Activated CD4-positive, alpha-beta T cell treated with anti-CD3 and anti-CD28 coated beads for 48 hours (primary cell): ENCODE results near the gene LEO1.
"Not testable (repeated sequence)": the region's sequence is repeated elsewhere in the genome, so short reads cannot be mapped to it uniquely, and the experiment has no call there.

Experiments used
- DNase-seq: peaks from one replicate; pipeline ENCODE4 v3.0.0-alpha.2; 2020

LEO1 gene

GRCh38 chr15:52003089-52003488, 31.5 kb upstream of the LEO1 start:
- DNase-seq: not testable (repeated sequence)

GRCh38 chr15:52002351-52002750, 30.8 kb upstream of the LEO1 start:
- no peak for DNase-seq

DNA sequence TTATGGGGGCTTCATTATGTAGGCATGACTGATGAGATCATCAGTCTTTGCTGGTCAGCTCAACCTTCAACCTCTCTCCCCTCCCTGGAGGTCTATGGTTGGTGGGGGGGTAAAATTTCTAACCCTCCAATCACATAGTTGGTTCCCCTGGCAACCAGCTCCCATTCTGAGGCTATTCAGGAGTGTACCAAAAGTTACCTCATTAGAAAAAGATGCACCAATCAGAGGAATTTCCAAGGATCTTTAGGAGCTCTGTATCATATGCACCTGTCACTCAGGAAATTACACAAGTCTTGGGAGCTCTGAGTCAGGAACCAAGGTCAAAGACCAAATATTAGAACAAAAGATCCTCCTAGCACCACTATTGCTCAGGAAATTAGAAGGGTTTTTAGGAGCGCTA, 21.4 kb upstream of the LEO1 start:
- no peak for DNase-seq

DNA sequence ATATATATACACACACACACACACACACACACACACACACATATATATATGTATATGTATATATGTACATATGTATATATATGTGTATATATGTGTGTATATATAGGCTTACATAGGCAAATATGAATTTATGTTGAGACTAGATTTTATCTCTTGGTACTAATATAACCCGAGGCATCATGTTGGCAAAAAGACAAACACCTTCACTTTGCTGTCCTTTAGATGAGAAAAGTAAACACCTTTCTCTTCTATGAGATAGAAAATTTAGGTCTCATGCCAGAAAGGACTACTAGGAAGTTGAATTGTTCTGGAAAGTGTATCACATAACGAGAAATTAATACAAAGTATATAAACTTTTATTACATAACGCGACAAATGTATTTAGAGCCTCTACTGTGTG, 19.6 kb upstream of the LEO1 start:
- no peak for DNase-seq

DNA sequence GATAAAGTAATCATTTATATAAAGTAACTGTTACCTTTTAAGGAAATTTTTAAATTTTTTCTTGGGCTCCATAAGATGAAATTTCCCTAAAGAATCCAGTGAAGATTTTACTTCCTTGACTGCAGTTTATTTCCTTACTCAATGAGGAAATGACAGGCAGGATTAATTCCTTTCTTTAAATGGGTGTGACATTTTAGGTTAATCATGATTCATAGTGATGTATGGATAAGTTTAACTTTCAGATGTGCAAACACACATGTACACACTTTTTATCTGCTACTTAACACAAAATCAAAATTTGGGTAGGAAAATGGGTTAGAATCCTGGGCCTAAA, 11.2 kb upstream of the LEO1 start:
- no peak for DNase-seq

- DNase-seq: peak; percentile 74
These were observed 10.6 kb upstream of the LEO1 start for GRCh38 chr15:51982013-51982769.

GRCh38 chr15:51973775-51974174, 2.2 kb upstream of the LEO1 start:
- DNase-seq: no peak

GRCh38 chr15:51973220-51973619, 1.6 kb upstream of the LEO1 start:
- DNase-seq: no peak

GRCh38 chr15:51971032-51971374, 575 bp downstream of the LEO1 start:
- no peak for DNase-seq

GRCh38 chr15:51970132-51970817, 1.3 kb downstream of the LEO1 start:
- no peak for DNase-seq

GRCh38 chr15:51969728-51970127, 1.9 kb downstream of the LEO1 start:
- no peak for DNase-seq

DNA sequence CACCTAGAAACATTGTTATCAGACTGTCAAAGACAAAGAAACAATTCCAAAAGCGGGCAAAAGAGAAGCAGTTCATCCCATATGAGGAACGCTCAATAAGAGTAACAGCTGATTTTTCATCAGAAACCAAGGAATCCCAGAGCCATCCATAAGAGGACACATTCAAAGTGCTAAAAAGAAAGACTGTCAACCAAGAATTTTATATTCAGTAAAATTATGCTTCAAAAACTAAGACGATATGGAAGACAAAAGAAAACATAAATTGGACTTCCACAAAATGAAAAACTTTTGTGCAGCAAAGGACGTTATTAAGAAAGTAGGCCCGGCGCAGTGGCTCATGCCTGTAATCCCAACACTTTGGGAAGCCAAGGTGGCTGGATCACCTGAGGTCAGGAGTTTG, 4.0 kb downstream of the LEO1 start:
- DNase-seq: no peak

GRCh38 chr15:51966192-51966591, 5.4 kb downstream of the LEO1 start:
- no peak for DNase-seq

DNA sequence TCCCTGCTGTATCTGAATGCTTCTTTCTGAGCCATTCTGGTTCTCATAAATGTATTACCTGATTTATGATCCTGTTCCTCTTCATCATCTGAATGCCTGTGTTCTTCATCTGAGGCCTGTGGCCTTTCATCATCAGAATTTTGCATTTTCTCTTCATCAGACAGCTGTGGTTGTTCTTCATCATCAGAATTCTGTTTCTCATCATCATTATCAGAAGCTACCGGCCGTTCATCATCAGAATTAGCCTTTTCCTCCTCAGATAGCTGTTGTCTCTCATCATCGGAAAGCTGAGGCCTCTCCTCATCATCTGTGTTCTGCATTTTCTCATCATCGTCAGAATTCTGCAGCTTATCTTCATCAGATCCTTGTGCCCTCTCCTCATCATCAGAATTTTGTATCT, 5.9 kb downstream of the LEO1 start:
- DNase-seq: no peak

GRCh38 chr15:51955504-51955903, 16.1 kb downstream of the LEO1 start:
- no peak for DNase-seq

- DNase-seq: no peak
These were observed 18.8 kb downstream of the LEO1 start for GRCh38 chr15:51952805-51953204.

DNA sequence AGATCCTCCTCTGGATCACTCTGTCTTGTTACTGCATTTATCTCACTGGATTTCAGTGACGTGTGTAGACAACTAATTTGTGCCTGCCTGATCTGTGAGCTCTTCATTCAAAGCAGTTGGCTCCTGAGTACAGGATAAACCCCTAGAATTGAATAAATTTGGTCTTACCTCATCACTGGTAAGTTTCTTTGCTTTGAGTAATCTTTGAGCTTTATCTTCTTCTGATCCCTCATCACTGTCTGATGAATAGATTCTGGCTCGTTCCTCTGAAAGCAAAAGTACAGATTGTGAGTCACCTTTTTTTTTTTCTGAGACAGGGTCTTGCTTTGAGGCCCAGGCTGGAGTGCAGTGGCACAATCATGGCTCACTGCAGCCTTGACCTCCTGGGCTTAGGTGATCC, 24.5 kb downstream of the LEO1 start:
- DNase-seq: no peak

DNA sequence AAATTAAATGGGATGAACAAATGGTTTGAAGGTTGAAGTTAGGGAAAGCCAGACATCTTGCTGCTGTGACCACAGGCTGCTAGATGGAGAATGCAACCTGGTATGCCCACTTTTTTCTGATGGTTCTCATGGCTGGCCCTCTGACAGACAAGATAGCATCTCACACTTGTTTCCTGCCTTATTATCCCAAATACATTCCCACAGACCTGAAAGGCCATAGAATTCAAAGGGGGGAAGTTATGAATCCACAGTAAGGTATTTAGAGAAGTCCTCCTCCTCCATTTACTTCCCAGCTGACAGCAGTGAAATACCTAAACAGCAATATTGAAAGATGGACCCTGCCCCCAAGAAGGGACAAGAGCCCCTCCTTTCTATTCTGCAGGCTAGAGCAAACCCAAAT, 32.4 kb downstream of the LEO1 start:
- no peak for DNase-seq

DNA sequence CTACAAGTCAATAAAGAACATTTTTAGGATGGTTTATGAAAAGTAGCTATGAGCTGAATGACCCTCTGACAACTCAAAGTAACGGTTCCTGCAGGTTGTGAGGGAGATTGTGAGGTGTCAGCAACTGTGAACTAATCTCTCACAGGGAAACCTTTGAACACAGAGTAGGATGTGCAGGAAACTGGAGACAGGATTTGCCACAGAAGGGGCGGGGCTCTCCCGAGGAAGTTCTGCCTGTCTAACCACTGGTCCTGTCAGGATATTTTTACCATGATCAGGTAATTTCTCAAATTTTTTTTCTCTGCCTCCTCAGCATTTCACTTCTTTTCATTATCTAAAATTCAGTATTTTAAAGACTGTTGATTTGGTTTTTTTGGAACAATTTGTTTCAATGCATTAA, 33.3 kb downstream of the LEO1 start:
- DNase-seq: no peak

DNA sequence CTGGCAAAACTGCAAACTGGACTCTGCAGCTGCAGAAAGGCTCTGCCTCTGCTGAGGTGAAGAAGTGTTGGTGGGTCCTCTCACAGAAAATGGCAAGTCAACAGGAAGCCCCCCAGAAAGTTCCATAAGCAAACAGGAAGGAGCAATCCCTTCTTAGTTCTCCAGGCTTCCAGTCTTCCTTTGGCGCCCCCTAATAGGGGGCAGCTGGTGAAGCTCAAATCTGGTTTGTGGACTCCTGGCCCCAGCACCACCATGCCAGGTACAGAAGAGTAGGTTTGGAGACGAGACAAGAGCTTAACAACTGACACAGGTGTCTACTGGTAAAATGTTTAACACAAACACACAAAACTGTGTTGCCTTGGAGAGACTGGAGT, 35.5 kb downstream of the LEO1 start:
- no peak for DNase-seq

DNA sequence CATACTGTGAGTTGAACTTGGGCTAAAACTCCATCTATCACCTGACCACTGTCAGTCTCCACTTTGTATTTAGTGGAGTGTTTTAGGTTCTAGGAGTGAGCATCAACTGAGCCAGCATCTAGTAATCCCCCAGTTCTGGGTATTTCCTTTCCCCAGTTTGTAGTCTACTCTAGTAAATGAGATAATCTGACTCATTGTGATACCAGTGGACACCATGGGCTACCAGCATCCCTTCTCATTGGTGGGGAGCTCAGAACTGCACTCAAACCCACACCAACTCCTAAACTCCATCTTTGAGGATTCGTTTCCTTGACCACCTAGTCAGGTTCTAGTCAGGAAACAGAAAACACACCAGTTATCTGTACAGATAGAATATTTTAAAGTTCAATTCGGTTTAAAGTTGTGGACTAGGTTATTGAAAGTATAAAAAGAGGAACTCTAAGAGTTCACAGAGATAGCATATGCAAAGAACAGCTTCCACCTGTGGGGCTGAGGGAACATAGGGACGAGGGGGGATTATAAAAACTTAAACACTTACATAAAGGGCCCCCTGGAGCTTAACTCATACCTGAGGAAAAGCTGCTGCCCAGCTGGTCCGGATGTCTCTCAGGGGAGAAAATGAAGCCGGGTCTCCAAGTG, 36.0 kb downstream of the LEO1 start:
- no peak for DNase-seq

GRCh38 chr15:51932161-51932560, 39.4 kb downstream of the LEO1 start:
- no peak for DNase-seq

DNA sequence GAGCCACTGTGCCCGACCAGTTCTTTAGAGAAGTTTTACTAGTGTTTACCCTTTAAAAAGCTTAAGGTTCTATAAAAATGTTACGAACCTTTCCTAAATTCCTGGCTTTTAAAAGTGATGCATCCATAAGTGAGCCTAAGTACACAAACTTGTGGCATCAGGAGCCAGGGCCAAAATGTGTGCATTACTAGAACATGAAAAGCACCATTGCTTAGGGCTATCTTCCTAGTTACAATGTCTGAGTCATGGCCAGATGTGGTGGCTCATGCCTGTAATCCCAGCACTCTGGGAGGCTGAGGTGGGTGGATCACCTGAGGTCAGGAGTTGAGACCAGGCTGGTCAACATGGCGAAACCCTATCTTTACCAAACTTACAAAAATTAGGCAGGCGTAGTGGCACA, 39.9 kb downstream of the LEO1 start:
- no peak for DNase-seq

- DNase-seq: no peak
These were observed 40.6 kb downstream of the LEO1 start for GRCh38 chr15:51931016-51931415.

DNA sequence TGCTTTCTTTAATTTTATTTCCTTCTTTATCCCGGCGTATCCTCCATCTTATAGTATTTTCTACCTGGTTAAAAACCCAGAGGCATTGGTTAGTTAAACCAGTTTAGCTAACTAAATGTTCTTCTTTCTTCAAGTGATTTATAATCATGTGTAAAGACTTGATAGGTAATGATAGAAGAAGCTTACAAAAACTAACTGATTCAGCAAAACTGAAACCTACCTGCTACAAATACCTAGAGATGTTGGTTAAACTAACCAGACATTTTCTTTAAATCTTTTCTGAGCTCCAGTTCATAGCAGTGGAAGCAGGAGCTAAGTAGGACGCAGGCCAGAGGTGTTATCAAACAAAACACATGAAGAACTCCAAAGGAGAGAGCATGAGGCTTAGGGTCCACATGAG, 44.8 kb downstream of the LEO1 start:
- no peak for DNase-seq
